Measurements from ENCODE around the gene GOLGA8N.

- TF ChIP-seq CTCF (IDR thresholded peaks at IDR 0.05) (no peak), POLR2A (IDR thresholded peaks at IDR 0.05) (no peak)
Observed at GRCh38 chr15:32637704-32638103, 44.4 kb downstream of the GOLGA8N start.
